Testis (tissue), 3 donors: Measurements from ENCODE around the gene SNED1. TPM values are rescaled to one million over a fixed set of nuclear protein-coding genes. Genes with fewer than 3 reads are reported as not detected.

ENCODE experiments used
- DNase-seq: peaks from one replicate; pipeline ENCODE4 v3.0.0-alpha.2; 2019
- H3K27ac ChIP-seq, 2 donors: fragments of 200-600 bp; sonication (generic); one replicate each; pipeline ENCODE4 v1.5.1; 2019
- H3K27me3 ChIP-seq: fragments of 200-600 bp; sonication (generic); one replicate; pipeline ENCODE4 v1.5.1; 2019
- H3K36me3 ChIP-seq: fragments of 200-600 bp; sonication (generic); one replicate; pipeline ENCODE4 v1.5.1; 2017; ENCODE audit warnings: low read depth; ENCODE audit errors: missing control alignments
- H3K4me1 ChIP-seq: fragments of 200-600 bp; sonication (generic); one replicate; pipeline ENCODE4 v1.5.1; 2019
- H3K4me3 ChIP-seq, 2 donors: fragments of 200-600 bp; sonication (generic); one replicate each; pipeline ENCODE4 v1.5.1; 2017 to 2019
- H3K9me3 ChIP-seq: fragments of 200-600 bp; sonication (generic); one replicate; pipeline ENCODE4 v1.5.1; 2017
- POLR2A ChIP-seq: fragments of 450-650 bp; IDR thresholded peaks from one replicate; pipeline ENCODE4 v1.6.1; 2017; ENCODE audit warnings: antibody characterized with exemption, mild to moderate bottlenecking, moderate library complexity
- WGBS, 2 donors: methylation state at CpG; one replicate each; pipeline ENCODE4 v1.1.5; 2018; 5-methylcytosine and 5-hydroxymethylcytosine counted together
- intact Hi-C: fragments of 100-400 bp; cut with DNase I; formaldehyde crosslinking; loops from one replicate; pipeline ENCODE4 v1.15.1; 2023; ENCODE audit warnings: low total_unique reads
- polyA plus RNA-seq: library from polyadenylated mRNA; stranded (reverse); fragments of 350-450 nt; fragmentation: Illumina TruSeq; extraction: RNeasy Lipid Tissue Mini Kit (QIAGEN cat#74804); gene quantifications from one replicate; pipeline ENCODE4 v1.2.3, GENCODE V29; 2014; ENCODE audit warnings: low read depth, low replicate concordance; ENCODE audit not compliant: insufficient read depth
- total RNA-seq, 2 donors: library from RNA; depleted of rRNA; stranded (reverse); fragments of >200 nt; gene quantifications; one replicate each; pipeline ENCODE4 v1.2.3, GENCODE V29; 2016
- TF ChIP-seq, protein P1 (sequence below), 3 experiments: fragments of 450-650 bp in 2 of 3; fragments of 200-600 bp in 1 of 3; sonication (generic) in 1 of 3; IDR thresholded peaks; one replicate each; pipeline ENCODE4 v1.5.1; 2016 to 2019; ENCODE audit warnings: antibody characterized with exemption in 3 of 3, mild to moderate bottlenecking in 2 of 3, moderate library complexity in 1 of 3

SNED1 gene
- total and polyA plus RNA-seq, 3 donors from 2014 or later, result 15.8 to 107 (median 82.7) TPM

DNA sequence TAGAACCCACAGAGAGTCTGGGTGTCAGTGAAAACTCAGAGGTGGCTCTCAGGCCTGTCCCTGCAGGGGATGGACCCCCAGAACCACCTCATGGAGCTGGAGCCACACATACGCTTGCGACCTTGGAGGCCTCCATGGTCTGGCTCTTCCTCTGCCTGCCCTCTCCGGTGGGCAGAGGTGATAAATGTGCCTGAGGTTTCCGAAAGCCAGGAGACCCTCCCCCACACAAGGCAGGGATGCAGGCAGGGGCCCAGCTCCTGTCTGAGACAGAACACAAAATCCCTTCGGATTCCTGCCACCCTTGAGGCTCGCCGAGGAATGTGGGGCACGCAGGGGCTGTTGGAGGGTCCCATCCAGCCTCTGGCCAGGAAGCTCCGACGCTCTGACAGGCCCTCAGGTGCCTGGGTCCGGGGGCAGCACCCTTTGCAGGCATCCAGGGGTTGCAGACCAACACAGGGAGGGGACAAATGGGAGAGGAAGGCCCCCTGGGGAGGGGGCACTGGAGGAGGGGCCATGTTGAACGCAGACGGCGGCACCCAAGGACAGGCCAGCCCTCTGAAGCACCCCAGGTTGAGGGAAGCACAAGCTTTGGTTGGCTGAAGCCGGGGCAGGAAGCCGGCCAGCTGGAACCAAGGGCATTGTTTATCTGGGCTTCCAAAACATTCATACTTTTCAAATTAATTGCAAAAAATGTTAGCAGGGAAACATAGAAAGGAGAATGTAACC is 4.1 kb upstream of the SNED1 start:
- peak; percentile 58 for DNase-seq

DNA sequence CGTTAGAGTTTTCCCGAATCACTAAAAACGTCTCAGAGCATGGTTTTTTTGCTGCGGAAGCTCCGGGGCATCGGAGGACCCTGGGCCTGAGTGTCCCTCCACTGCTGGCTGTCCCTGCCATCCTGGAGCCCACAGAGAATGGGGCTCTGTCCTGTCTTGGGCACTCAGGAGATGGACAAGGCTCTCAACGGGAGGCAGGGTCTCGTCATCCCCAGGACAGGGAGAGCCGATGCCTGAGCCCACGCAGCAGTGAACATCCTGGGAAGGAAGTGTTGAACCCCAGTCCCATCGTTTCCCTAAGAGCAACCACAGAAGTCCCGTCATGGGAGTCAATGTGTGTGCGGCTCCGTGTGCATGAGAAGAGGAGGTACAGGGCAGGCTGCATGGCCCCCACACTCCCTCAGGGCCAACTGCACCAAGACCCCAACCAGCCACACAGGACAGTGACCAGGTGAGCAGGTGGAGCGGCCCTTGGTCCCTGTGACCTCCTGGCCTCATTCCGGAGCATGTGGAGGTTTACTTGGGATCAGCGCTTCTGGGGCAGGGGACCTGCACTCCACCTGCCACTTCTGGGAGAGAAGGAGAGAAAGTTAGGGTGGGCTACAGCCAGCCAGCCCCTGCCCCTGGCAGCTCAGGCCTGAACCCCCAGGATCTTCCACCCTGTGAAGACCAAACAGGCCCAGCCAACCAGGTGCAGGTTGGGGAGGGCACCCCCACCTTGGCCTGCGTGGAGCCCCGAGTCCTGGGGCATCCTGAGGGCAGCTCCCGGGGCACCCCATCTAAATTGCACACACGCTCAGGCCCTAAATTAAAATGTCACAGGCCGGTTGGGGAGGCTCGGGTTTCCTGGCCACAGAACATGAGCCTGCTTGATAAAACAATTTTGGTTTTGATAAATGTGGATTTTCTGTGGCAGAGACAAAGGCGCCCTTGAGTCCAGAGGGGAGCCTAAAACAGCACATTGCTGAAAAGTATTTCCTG is 3.1 kb upstream of the SNED1 start:
- H3K9me3 ChIP-seq, result no peaks in the 10 kb centered on the region
- intact Hi-C loops, result loop anchor here (10.0 kb wide), 1 partner anchor 81 kb away; no protein-coding TSS in a partner anchor
- 56 to 76% methylated on average over 15 to 24 of the region's 24 CpGs for WGBS, 2 donors
- H3K36me3 ChIP-seq, result no peaks in the 10 kb centered on the region
- TF ChIP-seq POLR2A, result no peak
- TF ChIP-seq, protein P1, sequence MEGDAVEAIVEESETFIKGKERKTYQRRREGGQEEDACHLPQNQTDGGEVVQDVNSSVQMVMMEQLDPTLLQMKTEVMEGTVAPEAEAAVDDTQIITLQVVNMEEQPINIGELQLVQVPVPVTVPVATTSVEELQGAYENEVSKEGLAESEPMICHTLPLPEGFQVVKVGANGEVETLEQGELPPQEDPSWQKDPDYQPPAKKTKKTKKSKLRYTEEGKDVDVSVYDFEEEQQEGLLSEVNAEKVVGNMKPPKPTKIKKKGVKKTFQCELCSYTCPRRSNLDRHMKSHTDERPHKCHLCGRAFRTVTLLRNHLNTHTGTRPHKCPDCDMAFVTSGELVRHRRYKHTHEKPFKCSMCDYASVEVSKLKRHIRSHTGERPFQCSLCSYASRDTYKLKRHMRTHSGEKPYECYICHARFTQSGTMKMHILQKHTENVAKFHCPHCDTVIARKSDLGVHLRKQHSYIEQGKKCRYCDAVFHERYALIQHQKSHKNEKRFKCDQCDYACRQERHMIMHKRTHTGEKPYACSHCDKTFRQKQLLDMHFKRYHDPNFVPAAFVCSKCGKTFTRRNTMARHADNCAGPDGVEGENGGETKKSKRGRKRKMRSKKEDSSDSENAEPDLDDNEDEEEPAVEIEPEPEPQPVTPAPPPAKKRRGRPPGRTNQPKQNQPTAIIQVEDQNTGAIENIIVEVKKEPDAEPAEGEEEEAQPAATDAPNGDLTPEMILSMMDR (IDR thresholded peaks at IDR 0.05), result no peak
- H3K4me3 ChIP-seq, result no peak overlapping the region
- peak; percentile 20 for DNase-seq
- H3K4me1 ChIP-seq, result peaks cover 73% of the 10 kb centered on the region
- peak overlapping the region; percentile 76 to 89 for H3K27ac ChIP-seq
- H3K27me3 ChIP-seq, result no peaks in the 10 kb centered on the region

More for the DNA sequence above, 4.1 kb upstream of the SNED1 start:
- no peaks in the 10 kb centered on the region for H3K9me3 ChIP-seq
- peaks cover 71% of the 10 kb centered on the region for H3K4me1 ChIP-seq
- TF ChIP-seq POLR2A, result no peak
- TF ChIP-seq, protein P1 (IDR thresholded peaks at IDR 0.05), result no peak
- intact Hi-C loops, result loop anchor here (10.0 kb wide), 1 partner anchor 80 kb away; no protein-coding TSS in a partner anchor
- no peak overlapping the region for H3K4me3 ChIP-seq
- 42 to 54% methylated on average over 7 to 16 of the region's 16 CpGs for WGBS, 2 donors
- peak overlapping the region; percentile 76 to 89 for H3K27ac ChIP-seq
- H3K27me3 ChIP-seq, result no peaks in the 10 kb centered on the region
- H3K36me3 ChIP-seq, result no peaks in the 10 kb centered on the region

GRCh38 chr2:240996161-240996833 is 2.1 kb upstream of the SNED1 start:
- H3K27me3 ChIP-seq, result no peaks in the 10 kb centered on the region
- DNase-seq, result peak; percentile 14
- intact Hi-C loops, result loop anchor here (10.0 kb wide), 1 partner anchor 81 kb away; no protein-coding TSS in a partner anchor
- TF ChIP-seq, protein P1 (IDR thresholded peaks at IDR 0.05), result no peak
- no peak for TF ChIP-seq POLR2A
- H3K9me3 ChIP-seq, result no peaks in the 10 kb centered on the region
- no peak overlapping the region for H3K4me3 ChIP-seq
- peak overlapping the region in 1 of 2 donors; percentile 89 for H3K27ac ChIP-seq
- H3K4me1 ChIP-seq, result peaks cover 71% of the 10 kb centered on the region
- no peaks in the 10 kb centered on the region for H3K36me3 ChIP-seq
- WGBS, 2 donors, result 64 to 90% methylated on average over 7 to 19 of the region's 19 CpGs

DNA sequence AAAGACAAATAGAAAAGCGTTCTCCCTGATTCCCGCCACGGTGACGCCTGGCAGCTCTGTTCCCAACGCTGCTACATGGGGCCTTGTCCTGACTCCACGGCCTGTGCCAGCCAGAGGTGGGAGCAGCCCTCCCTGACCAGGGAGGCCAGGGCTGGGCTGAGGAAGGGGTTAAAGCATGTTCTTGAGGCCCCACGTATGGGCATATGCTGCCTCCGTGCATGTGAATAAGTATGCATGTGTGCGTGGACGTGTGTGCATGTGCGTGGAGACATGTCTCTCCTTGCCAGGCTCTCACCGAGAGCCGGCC is 1.6 kb upstream of the SNED1 start:
- TF ChIP-seq POLR2A, result no peak
- TF ChIP-seq, protein P1 (IDR thresholded peaks at IDR 0.05), result no peak
- 73 to 97% methylated on average over 5 to 13 of the region's 13 CpGs for WGBS, 2 donors
- Histone ChIP-seq H3K4me1 (peaks cover 73% of the 10 kb centered on the region), H3K27me3 (no peaks in the 10 kb centered on the region), H3K27ac (peak overlapping the region; percentile 85 to 89), H3K36me3 (no peaks in the 10 kb centered on the region), H3K9me3 (no peaks in the 10 kb centered on the region), H3K4me3 (no peak overlapping the region)
- no peak for DNase-seq
- intact Hi-C loops, result loop anchor here (10.0 kb wide), 1 partner anchor 82 kb away; no protein-coding TSS in a partner anchor
